Skeletal muscle cell (primary cell): ENCODE data around the gene DTWD2.
"Not testable (repeated sequence)": the region's sequence is repeated elsewhere in the genome, so short reads cannot be mapped to it uniquely, and the experiment has no call there.

Experiments used
- DNase-seq: peaks from one replicate; pipeline ENCODE4 v3.0.0-alpha.2; 2010; ENCODE audit warnings: low read depth
- H3K4me3 ChIP-seq: 2 replicates; pipeline ENCODE4 v1.5.1; 2011; ENCODE audit warnings: low read depth, mild to moderate bottlenecking, control low read depth, low read length, moderate library complexity

Gene DTWD2

GRCh38 chr5:118960557-118960956 lies 27.8 kb downstream of the DTWD2 start:
- no peak for DNase-seq
- H3K4me3 ChIP-seq: no peak overlapping the region

GRCh38 chr5:118956727-118957126 lies 31.6 kb downstream of the DTWD2 start:
- H3K4me3 ChIP-seq: no peak overlapping the region
- no peak for DNase-seq

GRCh38 chr5:118953652-118954005 lies 34.7 kb downstream of the DTWD2 start:
- DNase-seq: no peak
- no peak overlapping the region for H3K4me3 ChIP-seq

GRCh38 chr5:118952992-118953651 lies 35.2 kb downstream of the DTWD2 start:
- no peak for DNase-seq
- H3K4me3 ChIP-seq: no peak overlapping the region

- DNase-seq: not testable (repeated sequence)
Measured at GRCh38 chr5:118952306-118952705, 36.0 kb downstream of the DTWD2 start.

GRCh38 chr5:118950354-118950753 lies 38.0 kb downstream of the DTWD2 start:
- not testable (repeated sequence) for DNase-seq, H3K4me3 ChIP-seq

More at GRCh38 chr5:118952306-118952705, 36.0 kb downstream of the DTWD2 start:
- not testable (repeated sequence) for H3K4me3 ChIP-seq

GRCh38 chr5:118946138-118946800 lies 42.1 kb downstream of the DTWD2 start:
- no peak overlapping the region for H3K4me3 ChIP-seq
- no peak for DNase-seq

GRCh38 chr5:118937393-118938061 lies 50.8 kb downstream of the DTWD2 start:
- no peak overlapping the region for H3K4me3 ChIP-seq
- DNase-seq: no peak

- H3K4me3 ChIP-seq: no peak overlapping the region
- no peak for DNase-seq
Measured at GRCh38 chr5:118933703-118934102, 54.6 kb downstream of the DTWD2 start.

GRCh38 chr5:118931564-118931963 lies 56.8 kb downstream of the DTWD2 start:
- no peak for DNase-seq
- no peak overlapping the region for H3K4me3 ChIP-seq

GRCh38 chr5:118924006-118924389 lies 64.3 kb downstream of the DTWD2 start:
- DNase-seq: no peak
- H3K4me3 ChIP-seq: no peak overlapping the region

- no peak for DNase-seq
- no peak overlapping the region for H3K4me3 ChIP-seq
Measured at GRCh38 chr5:118923295-118924005, 64.9 kb downstream of the DTWD2 start.

GRCh38 chr5:118921866-118922265 lies 66.5 kb downstream of the DTWD2 start:
- no peak overlapping the region for H3K4me3 ChIP-seq
- no peak for DNase-seq

- DNase-seq: no peak
- H3K4me3 ChIP-seq: no peak overlapping the region
Measured at GRCh38 chr5:118919016-118919415, 69.3 kb downstream of the DTWD2 start.

GRCh38 chr5:118918232-118918631 lies 70.1 kb downstream of the DTWD2 start:
- DNase-seq: no peak

GRCh38 chr5:118907536-118907935 lies 80.8 kb downstream of the DTWD2 start:
- DNase-seq, H3K4me3 ChIP-seq: not testable (repeated sequence)

More at GRCh38 chr5:118918232-118918631, 70.1 kb downstream of the DTWD2 start:
- H3K4me3 ChIP-seq: no peak overlapping the region

GRCh38 chr5:118906947-118907346 lies 81.4 kb downstream of the DTWD2 start:
- H3K4me3 ChIP-seq: no peak overlapping the region
- DNase-seq: no peak

- H3K4me3 ChIP-seq: no peak overlapping the region
- no peak for DNase-seq
Measured at GRCh38 chr5:118905196-118905595, 83.2 kb downstream of the DTWD2 start.

GRCh38 chr5:118902656-118903438 lies 85.5 kb downstream of the DTWD2 start:
- DNase-seq: no peak

More at GRCh38 chr5:118902656-118903438, 85.5 kb downstream of the DTWD2 start:
- no peak overlapping the region for H3K4me3 ChIP-seq
